K562 (cell line): Measurements from ENCODE around the gene C19orf85. TPM values are rescaled to one million over a fixed set of nuclear protein-coding genes. Genes with fewer than 3 reads are reported as not detected.

Source experiments
- BRF1 ChIP-seq: IDR thresholded peaks from 3 replicates; pipeline ENCODE4 v1.6.1; 2011; ENCODE audit warnings: borderline replicate concordance, mild to moderate bottlenecking; ENCODE audit not compliant: insufficient read length; ENCODE audit errors: extremely low read depth
- CEBPB ChIP-seq: fragments of 450-650 bp; IDR thresholded peaks from 2 replicates; pipeline ENCODE4 v1.6.1; 2016; ENCODE audit warnings: missing genetic modification characterization, missing compliant biosample characterization
- CXXC5 ChIP-seq: fragments of 250-450 bp; sonication (Bioruptor Pico); IDR thresholded peaks from 2 replicates; pipeline ENCODE4 v1.8.0; 2022; ENCODE audit warnings: inconsistent platforms, mild to moderate bottlenecking, moderate library complexity
- FOXK2 ChIP-seq, 2 experiments: fragments of 450-650 bp; IDR thresholded peaks in 1 of 2; conservative IDR thresholded peaks in 1 of 2; 2 replicates each; pipeline ENCODE4 v1.6.1; 2016; ENCODE audit warnings: low read depth in 2 of 2, mild to moderate bottlenecking in 1 of 2
- HMGN3 ChIP-seq: IDR thresholded peaks from 2 replicates; pipeline ENCODE4 v1.6.1; 2011; ENCODE audit warnings: borderline replicate concordance, low read depth, mild to moderate bottlenecking, mixed read lengths, low read length; ENCODE audit not compliant: insufficient read length; ENCODE audit errors: extremely low read depth
- MYBL2 ChIP-seq, 2 experiments: fragments of 450-650 bp in 1 of 2; sonication (generic) in 1 of 2; formaldehyde crosslinking in 1 of 2; IDR thresholded peaks; 2 replicates each; pipeline versions ENCODE4 v1.6.1 to v1.8.1; 2017 to 2022; ENCODE audit warnings: borderline replicate concordance in 1 of 2, inconsistent platforms in 1 of 2, low read depth in 1 of 2, mild to moderate bottlenecking in 1 of 2, missing genetic modification reagents in 1 of 2, moderate library complexity in 1 of 2
- NCOA2 ChIP-seq, 2 experiments: fragments of 450-650 bp; IDR thresholded peaks; 2 replicates each; pipeline ENCODE4 v1.6.1; 2018; ENCODE audit warnings: mild to moderate bottlenecking in 2 of 2, moderate library complexity in 1 of 2; ENCODE audit not compliant: partially characterized antibody in 2 of 2
- NONO ChIP-seq, 2 experiments: fragments of 200-400 bp in 1 of 2; fragments of 450-650 bp in 1 of 2; formaldehyde crosslinking in 1 of 2; IDR thresholded peaks; 2 replicates each; pipeline ENCODE4 v1.6.1; 2017; ENCODE audit warnings: low read depth in 2 of 2, mild to moderate bottlenecking in 2 of 2, moderate library complexity in 2 of 2, low read length in 1 of 2
- POLR3A ChIP-seq: IDR thresholded peaks from 2 replicates; pipeline ENCODE4 v1.6.1; 2011; ENCODE audit warnings: borderline replicate concordance, mild to moderate bottlenecking, moderate library complexity; ENCODE audit not compliant: insufficient read length, insufficient read depth; ENCODE audit errors: extremely low read depth
- TAL1 ChIP-seq: fragments of 450-650 bp; IDR thresholded peaks from 2 replicates; pipeline ENCODE4 v1.6.1; 2016; ENCODE audit warnings: mild to moderate bottlenecking
- TCFL5 ChIP-seq: fragments of 250-450 bp; sonication (Bioruptor Pico); conservative IDR thresholded peaks from 2 replicates; pipeline ENCODE4 v1.6.1; 2021; ENCODE audit warnings: mild to moderate bottlenecking, moderate library complexity, matching md5 sums
- TRIM24 ChIP-seq, 2 experiments: fragments of 450-650 bp; IDR thresholded peaks; 2 replicates each; pipeline ENCODE4 v1.6.1; 2016
- U2AF2 ChIP-seq: fragments of 200-400 bp; formaldehyde crosslinking; optimal IDR thresholded peaks from 2 replicates; pipeline ENCODE3; 2017; ENCODE audit warnings: low read depth, mild to moderate bottlenecking, low read length
- ZNF23 ChIP-seq: fragments of 250-450 bp; sonication (Bioruptor Pico); IDR thresholded peaks from 2 replicates; pipeline ENCODE4 v1.4.0; 2020; ENCODE audit warnings: mild to moderate bottlenecking
- ZNF311 ChIP-seq: fragments of 250-450 bp; sonication (Bioruptor Pico); IDR thresholded peaks from 2 replicates; pipeline ENCODE4 v1.4.0; 2020; ENCODE audit warnings: mild to moderate bottlenecking, moderate library complexity
- ZNF384 ChIP-seq: IDR thresholded peaks from 2 replicates; pipeline ENCODE4 v1.6.1; 2012; ENCODE audit warnings: low read depth, low read length, improper control_type of control experiment
- ZNF778 ChIP-seq: fragments of 450-650 bp; formaldehyde crosslinking; IDR thresholded peaks from 2 replicates; pipeline ENCODE4 v1.4.0; 2020; ENCODE audit warnings: mild to moderate bottlenecking, moderate library complexity
- polyA plus RNA-seq, 8 experiments: library from polyadenylated mRNA; depleted of rRNA in 4 of 8; stranded (reverse) in 5 of 8; unstranded in 3 of 8; fragments of >200 nt; fragmentation: Nextera tagmentation in 2 of 8; fragmentation: Illumina TruSeq in 1 of 8; extraction: Ambion mirVana in 2 of 8; extraction: Trizol in 1 of 8; gene quantifications; 2 replicates each; pipeline versions ENCODE4 v1.2.1 to v1.2.3, GENCODE V29; 2011 to 2014; ENCODE audit warnings: inconsistent platforms in 1 of 8, missing spikeins in 1 of 8
- total RNA-seq, 7 experiments: library from RNA; depleted of rRNA in 6 of 7; stranded (reverse); fragments of >200 nt in 6 of 7; fragmentation: Illumina TruSeq in 2 of 7; extraction: Trizol in 2 of 7; gene quantifications; 2 replicates each; pipeline versions ENCODE4 v1.2.1 to v1.2.3, GENCODE V29; 2011 to 2021; ENCODE audit warnings: low replicate concordance in 1 of 7
- TF ChIP-seq, protein P1 (sequence below): fragments of 450-650 bp; formaldehyde crosslinking; IDR thresholded peaks from 2 replicates; pipeline ENCODE4 v1.4.0; 2020; ENCODE audit warnings: mild to moderate bottlenecking, moderate library complexity
- TF ChIP-seq, protein P2 (sequence below): IDR thresholded peaks from 2 replicates; pipeline ENCODE4 v1.6.1; 2016; ENCODE audit warnings: missing genetic modification characterization, missing compliant biosample characterization
- TF ChIP-seq, protein P3 (sequence below): fragments of 450-650 bp; IDR thresholded peaks from 2 replicates; pipeline ENCODE4 v1.6.1; 2014; ENCODE audit warnings: low read depth, mild to moderate bottlenecking, moderate library complexity, borderline replicate concordance
- TF ChIP-seq, protein P4 (sequence below): fragments of 450-650 bp; IDR thresholded peaks from 2 replicates; pipeline ENCODE4 v1.6.1; 2017; ENCODE audit warnings: mild to moderate bottlenecking, moderate library complexity

The C19orf85 gene
- total and polyA plus RNA-seq, 9 of the 15 experiments (the other 6 are each of a cell fraction or from before 2014, with no cell fraction given) = not detected

DNA sequence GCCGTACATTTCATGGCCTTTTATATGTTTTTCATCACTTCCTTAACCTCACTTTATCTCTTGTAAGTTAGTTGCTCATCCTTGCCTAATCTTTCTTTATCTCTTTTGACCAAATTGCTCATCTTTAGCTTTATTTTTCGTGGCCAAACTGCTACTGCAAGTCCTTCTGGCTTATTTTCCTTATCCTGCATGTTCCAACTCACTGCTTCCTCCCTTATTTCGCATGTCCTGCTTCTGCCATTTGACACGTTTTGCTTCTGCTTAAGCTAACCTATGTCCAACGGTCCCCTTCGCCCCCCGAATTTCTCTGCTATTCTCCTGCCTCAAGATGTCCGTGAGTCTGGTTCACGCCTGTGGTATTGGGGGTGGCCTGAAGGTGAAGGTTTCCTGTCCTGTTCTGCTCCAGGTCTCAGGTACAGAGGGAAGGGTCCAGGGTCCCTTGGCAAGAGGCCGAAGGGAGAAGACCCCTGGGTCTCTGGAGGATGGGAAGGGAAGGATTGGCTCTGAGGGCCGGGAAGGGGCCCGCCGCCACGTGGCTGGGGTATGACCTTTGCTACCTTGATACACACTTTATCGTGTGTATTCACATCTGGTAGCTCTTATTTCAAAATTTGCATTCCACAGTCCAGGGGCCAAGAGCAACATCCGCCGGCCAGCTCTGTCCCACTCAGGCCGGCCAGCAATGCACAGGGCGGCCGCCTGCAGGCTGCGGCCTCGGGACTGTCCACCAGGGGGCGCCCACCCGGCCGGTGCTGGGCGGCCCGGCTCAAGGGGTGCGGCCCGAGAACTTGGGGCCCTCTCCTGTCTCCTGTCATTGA, 2.9 kb upstream of the C19orf85 start (continued):
- TF ChIP-seq NCOA2 (IDR thresholded peaks at IDR 0.05; ENCODE audit: partially characterized antibody in 2 of 2) (no peak), CEBPB (tag) (peak; percentile 87), TAL1 (peak; percentile 91), NONO (IDR thresholded peaks at IDR 0.05; ENCODE audit: low read depth in 2 of 2, low read length in 1 of 2) (no peak), MYBL2 (IDR thresholded peaks at IDR 0.05; ENCODE audit: low read depth) (no peak), MYBL2 (CRISPR knock-in tag; IDR thresholded peaks at IDR 0.05; ENCODE audit: borderline replicate concordance) (no peak), POLR3A (no peak), BRF1 (no peak), FOXK2 (conservative IDR thresholded peaks at IDR 0.05 in 1 of 2, IDR thresholded peaks at IDR 0.05 in 1 of 2; ENCODE audit: low read depth in 2 of 2) (peak; percentile 69 to 83; a peak in 2 of 4 replicates), HMGN3 (peak; percentile 66), ZNF384 (0 out of 2 replicates have a peak, but pooled peaks have one; percentile 3), ZNF311 (no peak), TRIM24 (IDR thresholded peaks at IDR 0.05) (peak; percentile 96 to 97), CXXC5 (CRISPR knock-in tag) (peak; percentile 43), U2AF2 (no peak), ZNF778 (CRISPR knock-in tag) (no peak), TCFL5 (no peak), ZNF23 (no peak)
- TF ChIP-seq, protein P1, sequence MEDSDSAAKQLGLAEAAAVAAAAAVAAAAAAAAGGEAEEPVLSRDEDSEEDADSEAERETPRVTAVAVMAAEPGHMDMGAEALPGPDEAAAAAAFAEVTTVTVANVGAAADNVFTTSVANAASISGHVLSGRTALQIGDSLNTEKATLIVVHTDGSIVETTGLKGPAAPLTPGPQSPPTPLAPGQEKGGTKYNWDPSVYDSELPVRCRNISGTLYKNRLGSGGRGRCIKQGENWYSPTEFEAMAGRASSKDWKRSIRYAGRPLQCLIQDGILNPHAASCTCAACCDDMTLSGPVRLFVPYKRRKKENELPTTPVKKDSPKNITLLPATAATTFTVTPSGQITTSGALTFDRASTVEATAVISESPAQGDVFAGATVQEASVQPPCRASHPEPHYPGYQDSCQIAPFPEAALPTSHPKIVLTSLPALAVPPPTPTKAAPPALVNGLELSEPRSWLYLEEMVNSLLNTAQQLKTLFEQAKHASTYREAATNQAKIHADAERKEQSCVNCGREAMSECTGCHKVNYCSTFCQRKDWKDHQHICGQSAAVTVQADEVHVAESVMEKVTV (CRISPR knock-in tag) = peak; percentile 46; the same call in 1 of the 2 replicates
- TF ChIP-seq, protein P2, sequence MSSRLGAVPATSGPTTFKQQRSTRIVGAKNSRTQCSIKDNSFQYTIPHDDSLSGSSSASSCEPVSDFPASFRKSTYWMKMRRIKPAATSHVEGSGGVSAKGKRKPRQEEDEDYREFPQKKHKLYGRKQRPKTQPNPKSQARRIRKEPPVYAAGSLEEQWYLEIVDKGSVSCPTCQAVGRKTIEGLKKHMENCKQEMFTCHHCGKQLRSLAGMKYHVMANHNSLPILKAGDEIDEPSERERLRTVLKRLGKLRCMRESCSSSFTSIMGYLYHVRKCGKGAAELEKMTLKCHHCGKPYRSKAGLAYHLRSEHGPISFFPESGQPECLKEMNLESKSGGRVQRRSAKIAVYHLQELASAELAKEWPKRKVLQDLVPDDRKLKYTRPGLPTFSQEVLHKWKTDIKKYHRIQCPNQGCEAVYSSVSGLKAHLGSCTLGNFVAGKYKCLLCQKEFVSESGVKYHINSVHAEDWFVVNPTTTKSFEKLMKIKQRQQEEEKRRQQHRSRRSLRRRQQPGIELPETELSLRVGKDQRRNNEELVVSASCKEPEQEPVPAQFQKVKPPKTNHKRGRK (tag) = no peak
- TF ChIP-seq, protein P3, sequence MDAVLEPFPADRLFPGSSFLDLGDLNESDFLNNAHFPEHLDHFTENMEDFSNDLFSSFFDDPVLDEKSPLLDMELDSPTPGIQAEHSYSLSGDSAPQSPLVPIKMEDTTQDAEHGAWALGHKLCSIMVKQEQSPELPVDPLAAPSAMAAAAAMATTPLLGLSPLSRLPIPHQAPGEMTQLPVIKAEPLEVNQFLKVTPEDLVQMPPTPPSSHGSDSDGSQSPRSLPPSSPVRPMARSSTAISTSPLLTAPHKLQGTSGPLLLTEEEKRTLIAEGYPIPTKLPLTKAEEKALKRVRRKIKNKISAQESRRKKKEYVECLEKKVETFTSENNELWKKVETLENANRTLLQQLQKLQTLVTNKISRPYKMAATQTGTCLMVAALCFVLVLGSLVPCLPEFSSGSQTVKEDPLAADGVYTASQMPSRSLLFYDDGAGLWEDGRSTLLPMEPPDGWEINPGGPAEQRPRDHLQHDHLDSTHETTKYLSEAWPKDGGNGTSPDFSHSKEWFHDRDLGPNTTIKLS = peak; percentile 75; the same call in 1 of the 2 replicates
- TF ChIP-seq, protein P4, sequence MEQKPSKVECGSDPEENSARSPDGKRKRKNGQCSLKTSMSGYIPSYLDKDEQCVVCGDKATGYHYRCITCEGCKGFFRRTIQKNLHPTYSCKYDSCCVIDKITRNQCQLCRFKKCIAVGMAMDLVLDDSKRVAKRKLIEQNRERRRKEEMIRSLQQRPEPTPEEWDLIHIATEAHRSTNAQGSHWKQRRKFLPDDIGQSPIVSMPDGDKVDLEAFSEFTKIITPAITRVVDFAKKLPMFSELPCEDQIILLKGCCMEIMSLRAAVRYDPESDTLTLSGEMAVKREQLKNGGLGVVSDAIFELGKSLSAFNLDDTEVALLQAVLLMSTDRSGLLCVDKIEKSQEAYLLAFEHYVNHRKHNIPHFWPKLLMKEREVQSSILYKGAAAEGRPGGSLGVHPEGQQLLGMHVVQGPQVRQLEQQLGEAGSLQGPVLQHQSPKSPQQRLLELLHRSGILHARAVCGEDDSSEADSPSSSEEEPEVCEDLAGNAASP = no peak
